Measurements from ENCODE around the gene CREBBP.

DNA sequence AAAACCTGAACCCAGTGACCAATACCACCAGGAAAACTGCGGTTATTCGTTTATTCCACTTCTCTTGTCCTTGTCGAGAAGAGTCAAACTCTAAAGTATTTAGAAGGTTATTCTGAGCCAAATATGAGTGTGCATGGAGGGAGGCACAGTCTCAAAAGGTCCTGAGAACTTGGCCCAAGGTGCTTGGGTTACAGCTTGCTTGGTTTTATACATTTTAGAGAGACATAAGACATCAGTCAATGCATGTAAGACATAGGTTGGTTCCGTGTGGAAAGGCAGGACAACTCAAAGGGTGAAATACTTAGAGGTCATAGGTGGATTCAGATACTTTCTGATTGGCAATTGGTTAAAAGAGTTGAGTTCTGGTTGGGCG, 162.5 kb downstream of the CREBBP start:
- TF ChIP-seq POLR2A (IDR thresholded peaks at IDR 0.05) = no peak
- TF ChIP-seq, protein P1, sequence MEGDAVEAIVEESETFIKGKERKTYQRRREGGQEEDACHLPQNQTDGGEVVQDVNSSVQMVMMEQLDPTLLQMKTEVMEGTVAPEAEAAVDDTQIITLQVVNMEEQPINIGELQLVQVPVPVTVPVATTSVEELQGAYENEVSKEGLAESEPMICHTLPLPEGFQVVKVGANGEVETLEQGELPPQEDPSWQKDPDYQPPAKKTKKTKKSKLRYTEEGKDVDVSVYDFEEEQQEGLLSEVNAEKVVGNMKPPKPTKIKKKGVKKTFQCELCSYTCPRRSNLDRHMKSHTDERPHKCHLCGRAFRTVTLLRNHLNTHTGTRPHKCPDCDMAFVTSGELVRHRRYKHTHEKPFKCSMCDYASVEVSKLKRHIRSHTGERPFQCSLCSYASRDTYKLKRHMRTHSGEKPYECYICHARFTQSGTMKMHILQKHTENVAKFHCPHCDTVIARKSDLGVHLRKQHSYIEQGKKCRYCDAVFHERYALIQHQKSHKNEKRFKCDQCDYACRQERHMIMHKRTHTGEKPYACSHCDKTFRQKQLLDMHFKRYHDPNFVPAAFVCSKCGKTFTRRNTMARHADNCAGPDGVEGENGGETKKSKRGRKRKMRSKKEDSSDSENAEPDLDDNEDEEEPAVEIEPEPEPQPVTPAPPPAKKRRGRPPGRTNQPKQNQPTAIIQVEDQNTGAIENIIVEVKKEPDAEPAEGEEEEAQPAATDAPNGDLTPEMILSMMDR (IDR thresholded peaks at IDR 0.05) = no peak
